Hindlimb muscle (tissue), 1 donor: Measurements from ENCODE around the gene ACSL5. TPM values are rescaled to one million over a fixed set of nuclear protein-coding genes. Genes with fewer than 3 reads are reported as not detected.
A peak's percentile ranks its signal among the peaks of the same experiment; 100 is the strongest.
"Not testable (repeated sequence)": the region's sequence is repeated elsewhere in the genome, so short reads cannot be mapped to it uniquely, and the experiment has no call there.

Source experiments
- DNase-seq: peaks from one replicate; pipeline ENCODE4 v3.0.0-alpha.2; 2013
- polyA plus RNA-seq: library from polyadenylated mRNA; unstranded; fragments of 120-200 nt; gene quantifications from one replicate; pipeline ENCODE4 v1.2.1, GENCODE V29; 2013; ENCODE audit not compliant: insufficient read length

ACSL5 gene
- polyA plus RNA-seq, 1 donor: 3.1 TPM

- DNase-seq: no peak
Observed at GRCh38 chr10:112421731-112422130, 47.8 kb downstream of the ACSL5 start.

GRCh38 chr10:112424651-112425050 lies 50.7 kb downstream of the ACSL5 start:
- DNase-seq: no peak

GRCh38 chr10:112426111-112426510 lies 52.2 kb downstream of the ACSL5 start:
- DNase-seq: no peak

- DNase-seq: no peak
Observed at GRCh38 chr10:112429147-112429546, 55.2 kb downstream of the ACSL5 start.

- DNase-seq: no peak
Observed at GRCh38 chr10:112429654-112430230, 55.8 kb downstream of the ACSL5 start.

- DNase-seq: no peak
Observed at GRCh38 chr10:112433136-112433535, 59.2 kb downstream of the ACSL5 start.

- DNase-seq: peak; percentile 8
Observed at GRCh38 chr10:112434988-112435619, 61.2 kb downstream of the ACSL5 start.

GRCh38 chr10:112438356-112438755 lies 64.4 kb downstream of the ACSL5 start:
- DNase-seq: no peak

GRCh38 chr10:112441520-112441919 lies 67.6 kb downstream of the ACSL5 start:
- DNase-seq: no peak

GRCh38 chr10:112442063-112442462 lies 68.1 kb downstream of the ACSL5 start:
- no peak for DNase-seq

GRCh38 chr10:112446055-112446854 lies 72.3 kb downstream of the ACSL5 start:
- DNase-seq: no peak

- peak; percentile 88 for DNase-seq
Observed at GRCh38 chr10:112446855-112447619, 73.1 kb downstream of the ACSL5 start, which contains the start of the genes VTI1A and ZDHHC6. TSS of gene VTI1A (plus strand) at chr10:112447215. CDS start at chr10:112447374, 159 bp downstream. TSS of gene ZDHHC6 (minus strand) at chr10:112446914. CDS start at chr10:112445436, 1,478 bp downstream.

- no peak for DNase-seq
Observed at GRCh38 chr10:112447620-112447928, 73.7 kb downstream of the ACSL5 start.

- DNase-seq: no peak
Observed at GRCh38 chr10:112448888-112449287, 75.0 kb downstream of the ACSL5 start.

- DNase-seq: no peak
Observed at GRCh38 chr10:112454910-112455779, 81.2 kb downstream of the ACSL5 start.

- DNase-seq: no peak
Observed at GRCh38 chr10:112456533-112456932, 82.6 kb downstream of the ACSL5 start.

GRCh38 chr10:112460366-112460765 lies 86.5 kb downstream of the ACSL5 start:
- no peak for DNase-seq

- DNase-seq: no peak
Observed at GRCh38 chr10:112461029-112461887, 87.3 kb downstream of the ACSL5 start.

- not testable (repeated sequence) for DNase-seq
Observed at GRCh38 chr10:112464074-112464473, 90.2 kb downstream of the ACSL5 start.

GRCh38 chr10:112465299-112465883 lies 91.5 kb downstream of the ACSL5 start:
- DNase-seq: no peak
